ENCODE data around the gene OCA2.

OCA2 gene

DNA sequence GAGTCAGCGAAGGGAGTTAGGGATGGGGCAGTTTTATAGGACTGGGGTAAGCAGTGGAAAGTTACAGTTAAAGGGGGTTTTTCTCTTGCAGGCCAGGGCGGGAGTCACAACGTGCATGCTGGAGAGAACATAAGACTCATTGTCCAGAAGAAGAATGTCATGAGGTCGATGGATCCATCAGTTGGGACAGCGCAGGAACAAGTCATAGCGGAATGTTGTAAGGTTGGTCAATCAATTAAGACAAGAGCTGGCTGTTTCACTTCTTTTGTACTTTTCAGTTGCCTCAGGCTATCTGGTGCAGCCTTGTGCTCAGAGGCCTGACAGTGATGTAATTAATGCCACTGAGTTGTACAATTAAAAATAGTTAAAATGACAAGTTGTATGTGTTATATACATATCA lies 165.6 kb downstream of the OCA2 start:
- Histone ChIP-seq H3K4me3 (replicated peaks; ENCODE audit: insufficient read depth, low read length) (no peak overlapping the region), H3K27ac (replicated peaks) (no peak overlapping the region), H3K27me3 (ENCODE audit: insufficient read depth, poor library complexity, severe bottlenecking) (no peaks in the 10 kb centered on the region)
- no peak for DNase-seq (ENCODE audit: low read depth in 1 of 2, low spot score in 1 of 2)
- TF ChIP-seq, protein P1, sequence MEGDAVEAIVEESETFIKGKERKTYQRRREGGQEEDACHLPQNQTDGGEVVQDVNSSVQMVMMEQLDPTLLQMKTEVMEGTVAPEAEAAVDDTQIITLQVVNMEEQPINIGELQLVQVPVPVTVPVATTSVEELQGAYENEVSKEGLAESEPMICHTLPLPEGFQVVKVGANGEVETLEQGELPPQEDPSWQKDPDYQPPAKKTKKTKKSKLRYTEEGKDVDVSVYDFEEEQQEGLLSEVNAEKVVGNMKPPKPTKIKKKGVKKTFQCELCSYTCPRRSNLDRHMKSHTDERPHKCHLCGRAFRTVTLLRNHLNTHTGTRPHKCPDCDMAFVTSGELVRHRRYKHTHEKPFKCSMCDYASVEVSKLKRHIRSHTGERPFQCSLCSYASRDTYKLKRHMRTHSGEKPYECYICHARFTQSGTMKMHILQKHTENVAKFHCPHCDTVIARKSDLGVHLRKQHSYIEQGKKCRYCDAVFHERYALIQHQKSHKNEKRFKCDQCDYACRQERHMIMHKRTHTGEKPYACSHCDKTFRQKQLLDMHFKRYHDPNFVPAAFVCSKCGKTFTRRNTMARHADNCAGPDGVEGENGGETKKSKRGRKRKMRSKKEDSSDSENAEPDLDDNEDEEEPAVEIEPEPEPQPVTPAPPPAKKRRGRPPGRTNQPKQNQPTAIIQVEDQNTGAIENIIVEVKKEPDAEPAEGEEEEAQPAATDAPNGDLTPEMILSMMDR (IDR thresholded peaks at IDR 0.05; ENCODE audit: insufficient read depth, low read length), result no peak
- no peak for TF ChIP-seq POLR2AphosphoS5 (IDR thresholded peaks at IDR 0.05; ENCODE audit: low read depth)
- TF ChIP-seq SPI1 (IDR thresholded peaks at IDR 0.05; ENCODE audit: borderline replicate concordance, low read depth), result no peak
- TF ChIP-seq, protein P2, sequence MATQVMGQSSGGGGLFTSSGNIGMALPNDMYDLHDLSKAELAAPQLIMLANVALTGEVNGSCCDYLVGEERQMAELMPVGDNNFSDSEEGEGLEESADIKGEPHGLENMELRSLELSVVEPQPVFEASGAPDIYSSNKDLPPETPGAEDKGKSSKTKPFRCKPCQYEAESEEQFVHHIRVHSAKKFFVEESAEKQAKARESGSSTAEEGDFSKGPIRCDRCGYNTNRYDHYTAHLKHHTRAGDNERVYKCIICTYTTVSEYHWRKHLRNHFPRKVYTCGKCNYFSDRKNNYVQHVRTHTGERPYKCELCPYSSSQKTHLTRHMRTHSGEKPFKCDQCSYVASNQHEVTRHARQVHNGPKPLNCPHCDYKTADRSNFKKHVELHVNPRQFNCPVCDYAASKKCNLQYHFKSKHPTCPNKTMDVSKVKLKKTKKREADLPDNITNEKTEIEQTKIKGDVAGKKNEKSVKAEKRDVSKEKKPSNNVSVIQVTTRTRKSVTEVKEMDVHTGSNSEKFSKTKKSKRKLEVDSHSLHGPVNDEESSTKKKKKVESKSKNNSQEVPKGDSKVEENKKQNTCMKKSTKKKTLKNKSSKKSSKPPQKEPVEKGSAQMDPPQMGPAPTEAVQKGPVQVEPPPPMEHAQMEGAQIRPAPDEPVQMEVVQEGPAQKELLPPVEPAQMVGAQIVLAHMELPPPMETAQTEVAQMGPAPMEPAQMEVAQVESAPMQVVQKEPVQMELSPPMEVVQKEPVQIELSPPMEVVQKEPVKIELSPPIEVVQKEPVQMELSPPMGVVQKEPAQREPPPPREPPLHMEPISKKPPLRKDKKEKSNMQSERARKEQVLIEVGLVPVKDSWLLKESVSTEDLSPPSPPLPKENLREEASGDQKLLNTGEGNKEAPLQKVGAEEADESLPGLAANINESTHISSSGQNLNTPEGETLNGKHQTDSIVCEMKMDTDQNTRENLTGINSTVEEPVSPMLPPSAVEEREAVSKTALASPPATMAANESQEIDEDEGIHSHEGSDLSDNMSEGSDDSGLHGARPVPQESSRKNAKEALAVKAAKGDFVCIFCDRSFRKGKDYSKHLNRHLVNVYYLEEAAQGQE (IDR thresholded peaks at IDR 0.05; ENCODE audit: insufficient replicate concordance, low read depth), result no peak
- no peak for TF ChIP-seq GABPA (IDR thresholded peaks at IDR 0.05; ENCODE audit: low read depth)

DNA sequence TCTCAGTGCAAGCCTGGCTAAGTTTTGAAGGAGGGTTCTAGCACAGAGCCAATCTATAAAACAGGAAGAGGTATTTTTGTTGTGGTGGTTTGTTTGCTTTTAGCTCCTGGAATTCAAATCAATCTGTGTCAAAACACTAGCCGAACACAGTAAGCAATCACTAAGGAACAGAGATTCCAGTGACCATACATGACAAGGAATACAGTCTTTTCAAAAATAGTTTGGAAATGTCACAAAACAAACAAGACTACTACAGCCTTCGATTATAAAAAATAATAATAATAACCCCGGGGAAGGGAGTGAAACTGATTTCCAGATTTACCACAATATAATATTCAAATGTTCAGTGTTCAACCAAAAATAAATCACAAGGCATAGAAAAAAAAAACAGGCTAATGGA lies 166.5 kb downstream of the OCA2 start:
- Histone ChIP-seq H3K4me3 (replicated peaks; ENCODE audit: insufficient read depth, low read length) (no peak overlapping the region), H3K27ac (replicated peaks) (no peak overlapping the region), H3K27me3 (ENCODE audit: insufficient read depth, poor library complexity, severe bottlenecking) (no peaks in the 10 kb centered on the region)
- TF ChIP-seq, protein P2 (IDR thresholded peaks at IDR 0.05; ENCODE audit: insufficient replicate concordance, low read depth), result no peak
- TF ChIP-seq GABPA (IDR thresholded peaks at IDR 0.05; ENCODE audit: low read depth) (no peak), SPI1 (IDR thresholded peaks at IDR 0.05; ENCODE audit: borderline replicate concordance, low read depth) (no peak)
- DNase-seq (ENCODE audit: low read depth in 1 of 2, low spot score in 1 of 2), result no peak

DNA sequence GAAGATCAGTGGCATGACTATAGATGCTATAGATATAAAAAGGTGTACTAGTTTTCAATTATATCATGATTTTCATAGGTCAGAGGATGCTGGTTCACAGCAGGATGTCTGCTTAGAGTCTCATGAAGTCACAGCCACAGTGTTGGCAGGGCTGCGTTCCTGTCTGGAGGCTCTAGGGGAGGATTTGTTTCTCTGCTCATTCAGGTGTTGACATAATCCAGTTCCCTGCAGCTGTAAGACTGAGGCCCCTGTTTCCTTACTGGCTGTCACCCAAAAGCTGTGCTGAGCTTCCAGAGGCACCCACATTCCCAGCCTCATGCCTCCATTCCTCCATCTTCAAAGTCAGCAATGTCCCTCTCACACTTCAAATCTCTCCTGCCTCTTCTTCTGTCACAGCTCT lies 170.7 kb downstream of the OCA2 start:
- no peak overlapping the region for H3K4me3 ChIP-seq (replicated peaks; ENCODE audit: insufficient read depth, low read length)

More for the DNA sequence above, 170.7 kb downstream of the OCA2 start:
- no peak for DNase-seq (ENCODE audit: low read depth in 1 of 2, low spot score in 1 of 2)
- H3K27ac ChIP-seq (replicated peaks), result no peak overlapping the region
- TF ChIP-seq SPI1 (IDR thresholded peaks at IDR 0.05; ENCODE audit: borderline replicate concordance, low read depth), result no peak
- no peak for TF ChIP-seq GABPA (IDR thresholded peaks at IDR 0.05; ENCODE audit: low read depth)
- TF ChIP-seq, protein P1 (IDR thresholded peaks at IDR 0.05; ENCODE audit: insufficient read depth, low read length), result no peak
- no peak for TF ChIP-seq POLR2AphosphoS5 (IDR thresholded peaks at IDR 0.05; ENCODE audit: low read depth)
- TF ChIP-seq, protein P2 (IDR thresholded peaks at IDR 0.05; ENCODE audit: insufficient replicate concordance, low read depth), result no peak
- no peaks in the 10 kb centered on the region for H3K27me3 ChIP-seq (ENCODE audit: insufficient read depth, poor library complexity, severe bottlenecking)

Measured in HL-60 (cell line).